ENCODE data around the gene PEAK1.

The PEAK1 gene

GRCh38 chr15:77130315-77130930, 289.5 kb downstream of the PEAK1 start:
- Histone ChIP-seq H3K79me2 (ENCODE audit: control insufficient read depth, insufficient read depth, low read length, poor library complexity) (no peaks in the 10 kb centered on the region), H3K4me2 (ENCODE audit: low read length) (no peak overlapping the region), H2BK12ac (ENCODE audit: low read length) (no peak overlapping the region), H3K9me3 (ENCODE audit: insufficient read depth, low read depth, low read length) (peaks cover 3% of the 10 kb centered on the region), H4K8ac (ENCODE audit: low read depth, low read length) (no peak overlapping the region), H3K23ac (ENCODE audit: low read length) (no peak overlapping the region), H2AK5ac (ENCODE audit: low read length) (no peak overlapping the region), H3K4ac (ENCODE audit: low read depth, low read length) (no peak overlapping the region), H3K79me1 (ENCODE audit: low read length) (no peaks in the 10 kb centered on the region), H3K27ac (ENCODE audit: low read depth, low read length) (no peak overlapping the region), H4K91ac (ENCODE audit: low read depth, low read length) (no peak overlapping the region), H2BK5ac (ENCODE audit: low read depth, low read length, poor library complexity) (no peak overlapping the region), H3K14ac (ENCODE audit: low read length) (no peak overlapping the region), H3K36me3 (ENCODE audit: control insufficient read depth in 1 of 2, insufficient read depth in 2 of 2, low read length in 2 of 2) (peaks cover 4 to 6% of the 10 kb centered on the region in 2 experiments), H3K27me3 (ENCODE audit: insufficient read depth, low read length) (no peaks in the 10 kb centered on the region), H2AFZ (ENCODE audit: insufficient read depth, low read length, poor library complexity) (no peak overlapping the region), H3K4me1 (ENCODE audit: control insufficient read depth in 1 of 2, insufficient read depth in 2 of 2, low read length in 2 of 2) (no peaks in the 10 kb centered on the region), H2BK120ac (ENCODE audit: insufficient read depth, low read length, poor library complexity) (no peak overlapping the region), H3K4me3 (ENCODE audit: low read depth, low read length) (no peak overlapping the region), H3K18ac (ENCODE audit: low read length) (no peak overlapping the region), H3K9ac (ENCODE audit: low read length) (no peak overlapping the region), H4K12ac (ENCODE audit: low read depth, low read length) (no peak overlapping the region)
- no peak for DNase-seq
- no CpG with 5 or more reads among the region's 1 CpG for WGBS (ENCODE audit: extremely low coverage, insufficient coverage, insufficient read length)

GRCh38 chr15:77127626-77128025, 292.3 kb downstream of the PEAK1 start:
- DNase-seq: no peak
- no CpG with 5 or more reads among the region's 7 CpGs for WGBS (ENCODE audit: extremely low coverage, insufficient coverage, insufficient read length)
- Histone ChIP-seq H3K27ac (ENCODE audit: low read depth, low read length) (no peak overlapping the region), H3K14ac (ENCODE audit: low read length) (no peak overlapping the region), H3K79me2 (ENCODE audit: control insufficient read depth, insufficient read depth, low read length, poor library complexity) (no peaks in the 10 kb centered on the region), H3K9me3 (ENCODE audit: insufficient read depth, low read depth, low read length) (no peaks in the 10 kb centered on the region), H3K36me3 (ENCODE audit: control insufficient read depth in 1 of 2, insufficient read depth in 2 of 2, low read length in 2 of 2) (no peaks in the 10 kb centered on the region), H3K27me3 (ENCODE audit: insufficient read depth, low read length) (no peaks in the 10 kb centered on the region), H3K4me1 (ENCODE audit: control insufficient read depth in 1 of 2, insufficient read depth in 2 of 2, low read length in 2 of 2) (no peaks in the 10 kb centered on the region), H2AK5ac (ENCODE audit: low read length) (no peak overlapping the region), H3K4me3 (ENCODE audit: low read depth, low read length) (no peak overlapping the region), H3K18ac (ENCODE audit: low read length) (no peak overlapping the region), H2BK12ac (ENCODE audit: low read length) (no peak overlapping the region), H3K79me1 (ENCODE audit: low read length) (no peaks in the 10 kb centered on the region), H3K4me2 (ENCODE audit: low read length) (no peak overlapping the region), H2BK120ac (ENCODE audit: insufficient read depth, low read length, poor library complexity) (no peak overlapping the region), H4K12ac (ENCODE audit: low read depth, low read length) (no peak overlapping the region), H4K91ac (ENCODE audit: low read depth, low read length) (no peak overlapping the region), H3K9ac (ENCODE audit: low read length) (no peak overlapping the region), H3K23ac (ENCODE audit: low read length) (no peak overlapping the region), H4K8ac (ENCODE audit: low read depth, low read length) (no peak overlapping the region), H3K4ac (ENCODE audit: low read depth, low read length) (no peak overlapping the region), H2AFZ (ENCODE audit: insufficient read depth, low read length, poor library complexity) (no peak overlapping the region), H2BK5ac (ENCODE audit: low read depth, low read length, poor library complexity) (no peak overlapping the region)

- Histone ChIP-seq H3K36me3 (ENCODE audit: control insufficient read depth in 1 of 2, insufficient read depth in 2 of 2, low read length in 2 of 2) (no peaks in the 10 kb centered on the region), H3K4me2 (ENCODE audit: low read length) (no peak overlapping the region), H2BK120ac (ENCODE audit: insufficient read depth, low read length, poor library complexity) (no peak overlapping the region), H4K12ac (ENCODE audit: low read depth, low read length) (no peak overlapping the region), H3K4ac (ENCODE audit: low read depth, low read length) (no peak overlapping the region), H4K8ac (ENCODE audit: low read depth, low read length) (no peak overlapping the region), H3K14ac (ENCODE audit: low read length) (no peak overlapping the region), H3K9ac (ENCODE audit: low read length) (no peak overlapping the region), H2BK12ac (ENCODE audit: low read length) (no peak overlapping the region), H3K4me3 (ENCODE audit: low read depth, low read length) (no peak overlapping the region), H3K27me3 (ENCODE audit: insufficient read depth, low read length) (no peaks in the 10 kb centered on the region), H3K4me1 (ENCODE audit: control insufficient read depth in 1 of 2, insufficient read depth in 2 of 2, low read length in 2 of 2) (no peaks in the 10 kb centered on the region), H2AK5ac (ENCODE audit: low read length) (no peak overlapping the region), H4K91ac (ENCODE audit: low read depth, low read length) (no peak overlapping the region), H3K18ac (ENCODE audit: low read length) (no peak overlapping the region), H2AFZ (ENCODE audit: insufficient read depth, low read length, poor library complexity) (no peak overlapping the region), H3K79me2 (ENCODE audit: control insufficient read depth, insufficient read depth, low read length, poor library complexity) (no peaks in the 10 kb centered on the region), H2BK5ac (ENCODE audit: low read depth, low read length, poor library complexity) (no peak overlapping the region), H3K79me1 (ENCODE audit: low read length) (no peaks in the 10 kb centered on the region), H3K27ac (ENCODE audit: low read depth, low read length) (no peak overlapping the region), H3K9me3 (ENCODE audit: insufficient read depth, low read depth, low read length) (no peaks in the 10 kb centered on the region), H3K23ac (ENCODE audit: low read length) (no peak overlapping the region)
- DNase-seq: no peak
- no CpG with 5 or more reads among the region's 3 CpGs for WGBS (ENCODE audit: extremely low coverage, insufficient coverage, insufficient read length)
Observed at GRCh38 chr15:77126529-77127326, 293.2 kb downstream of the PEAK1 start.

- no peak overlapping the region for H3K14ac ChIP-seq (ENCODE audit: low read length)
- H3K9ac ChIP-seq (ENCODE audit: low read length): no peak overlapping the region
- no peak overlapping the region for H3K4me3 ChIP-seq (ENCODE audit: low read depth, low read length)
- no CpG with 5 or more reads among the region's 1 CpG for WGBS (ENCODE audit: extremely low coverage, insufficient coverage, insufficient read length)
- no peaks in the 10 kb centered on the region for H3K27me3 ChIP-seq (ENCODE audit: insufficient read depth, low read length)
- H3K4ac ChIP-seq (ENCODE audit: low read depth, low read length): no peak overlapping the region
- no peak overlapping the region for H4K91ac ChIP-seq (ENCODE audit: low read depth, low read length)
- no peak overlapping the region for H2BK12ac ChIP-seq (ENCODE audit: low read length)
- no peaks in the 10 kb centered on the region for H3K79me1 ChIP-seq (ENCODE audit: low read length)
- H3K4me2 ChIP-seq (ENCODE audit: low read length): no peak overlapping the region
- H2BK5ac ChIP-seq (ENCODE audit: low read depth, low read length, poor library complexity): no peak overlapping the region
- H4K12ac ChIP-seq (ENCODE audit: low read depth, low read length): no peak overlapping the region
- H3K79me2 ChIP-seq (ENCODE audit: control insufficient read depth, insufficient read depth, low read length, poor library complexity): no peaks in the 10 kb centered on the region
- H3K23ac ChIP-seq (ENCODE audit: low read length): no peak overlapping the region
- no peak overlapping the region for H3K27ac ChIP-seq (ENCODE audit: low read depth, low read length)
- no peak overlapping the region for H2AFZ ChIP-seq (ENCODE audit: insufficient read depth, low read length, poor library complexity)
- no peak overlapping the region for H2AK5ac ChIP-seq (ENCODE audit: low read length)
- no peaks in the 10 kb centered on the region for H3K4me1 ChIP-seq (ENCODE audit: control insufficient read depth in 1 of 2, insufficient read depth in 2 of 2, low read length in 2 of 2)
- H3K9me3 ChIP-seq (ENCODE audit: insufficient read depth, low read depth, low read length): no peaks in the 10 kb centered on the region
- no peak overlapping the region for H4K8ac ChIP-seq (ENCODE audit: low read depth, low read length)
- no peak overlapping the region for H3K18ac ChIP-seq (ENCODE audit: low read length)
- no peak overlapping the region for H2BK120ac ChIP-seq (ENCODE audit: insufficient read depth, low read length, poor library complexity)
- no peaks in the 10 kb centered on the region for H3K36me3 ChIP-seq (ENCODE audit: control insufficient read depth in 1 of 2, insufficient read depth in 2 of 2, low read length in 2 of 2)
- DNase-seq: no peak
Observed at GRCh38 chr15:77123854-77124253, 296.1 kb downstream of the PEAK1 start.

Measured in trophoblast cell (in vitro differentiated cells and primary cell).